GM12872 (cell line): Measurements from ENCODE around the gene EGLN2.

Experiments
- TF ChIP-seq, protein P1 (sequence below): IDR thresholded peaks from 3 replicates; pipeline ENCODE4 v1.5.1; 2011; ENCODE audit warnings: low read depth, mild to moderate bottlenecking, low read length, moderate library complexity; ENCODE audit not compliant: insufficient read depth

The EGLN2 gene

GRCh38 chr19:40801426-40802299 is 2.7 kb downstream of the EGLN2 start:
- TF ChIP-seq, protein P1, sequence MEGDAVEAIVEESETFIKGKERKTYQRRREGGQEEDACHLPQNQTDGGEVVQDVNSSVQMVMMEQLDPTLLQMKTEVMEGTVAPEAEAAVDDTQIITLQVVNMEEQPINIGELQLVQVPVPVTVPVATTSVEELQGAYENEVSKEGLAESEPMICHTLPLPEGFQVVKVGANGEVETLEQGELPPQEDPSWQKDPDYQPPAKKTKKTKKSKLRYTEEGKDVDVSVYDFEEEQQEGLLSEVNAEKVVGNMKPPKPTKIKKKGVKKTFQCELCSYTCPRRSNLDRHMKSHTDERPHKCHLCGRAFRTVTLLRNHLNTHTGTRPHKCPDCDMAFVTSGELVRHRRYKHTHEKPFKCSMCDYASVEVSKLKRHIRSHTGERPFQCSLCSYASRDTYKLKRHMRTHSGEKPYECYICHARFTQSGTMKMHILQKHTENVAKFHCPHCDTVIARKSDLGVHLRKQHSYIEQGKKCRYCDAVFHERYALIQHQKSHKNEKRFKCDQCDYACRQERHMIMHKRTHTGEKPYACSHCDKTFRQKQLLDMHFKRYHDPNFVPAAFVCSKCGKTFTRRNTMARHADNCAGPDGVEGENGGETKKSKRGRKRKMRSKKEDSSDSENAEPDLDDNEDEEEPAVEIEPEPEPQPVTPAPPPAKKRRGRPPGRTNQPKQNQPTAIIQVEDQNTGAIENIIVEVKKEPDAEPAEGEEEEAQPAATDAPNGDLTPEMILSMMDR = no peak

- TF ChIP-seq, protein P1 = no peak
Measured at GRCh38 chr19:40802300-40803169, 3.5 kb downstream of the EGLN2 start.

GRCh38 chr19:40803170-40803856 is 4.3 kb downstream of the EGLN2 start:
- TF ChIP-seq, protein P1 = no peak

GRCh38 chr19:40803857-40804782 is 5.1 kb downstream of the EGLN2 start:
- TF ChIP-seq, protein P1 = no peak

DNA sequence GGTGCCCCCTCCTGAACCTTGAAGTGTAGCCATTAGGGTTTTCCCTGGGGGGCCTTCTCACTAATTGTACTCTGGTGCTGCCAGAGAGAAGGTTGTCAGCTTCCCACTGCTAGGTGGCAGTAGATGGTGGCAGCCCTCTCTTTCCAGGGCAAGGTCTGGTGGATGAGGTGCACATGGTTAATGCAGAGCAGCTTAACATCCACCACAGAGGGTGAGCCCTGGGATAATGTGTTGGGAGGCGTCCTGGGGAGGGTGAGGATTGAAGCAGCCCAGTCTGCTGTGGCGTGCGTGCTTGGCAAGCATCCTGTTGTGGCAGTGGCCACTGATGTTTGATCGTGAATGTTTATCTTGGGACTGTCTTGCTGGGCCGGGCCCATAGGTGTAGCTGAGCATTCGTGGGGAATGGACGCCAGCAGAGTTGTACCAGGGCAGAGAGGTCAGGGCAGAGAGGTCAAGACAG is 5.8 kb downstream of the EGLN2 start:
- TF ChIP-seq, protein P1 = peak; percentile 17; the same call in 1 of the 3 replicates

DNA sequence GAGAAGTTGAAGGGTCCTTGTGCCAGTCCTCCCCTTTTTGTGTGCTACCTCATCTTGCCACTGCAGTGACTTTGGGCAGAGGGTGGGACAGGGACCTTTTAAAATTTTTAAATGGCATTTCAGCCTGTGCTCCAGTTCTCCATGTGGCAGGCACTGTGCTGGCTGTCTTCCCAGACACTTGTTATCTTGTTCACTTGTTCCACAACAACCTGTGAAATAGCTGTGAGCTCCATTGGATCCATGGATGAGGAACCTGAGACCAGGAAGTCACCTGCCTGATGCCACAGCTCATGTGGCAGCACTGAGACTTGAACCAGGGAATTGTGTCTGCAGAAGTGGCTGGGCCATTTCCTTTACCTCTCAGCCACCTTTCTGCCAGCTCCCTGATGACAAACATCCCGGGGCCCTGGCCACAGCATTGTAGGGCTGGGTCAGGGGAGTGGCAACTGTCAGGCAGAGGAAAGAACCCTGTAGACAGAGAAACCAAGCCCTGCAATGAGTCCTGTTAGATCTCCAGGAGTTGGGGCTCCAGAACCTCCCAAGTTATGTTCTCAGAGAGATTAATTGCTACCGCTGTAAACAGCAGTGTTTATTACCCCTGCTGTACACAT is 6.4 kb downstream of the EGLN2 start:
- TF ChIP-seq, protein P1 = no peak
